Activated CD8-positive, alpha-beta memory T cell treated with anti-CD3 and anti-CD28 coated beads for 24 hours (primary cell): ENCODE data around the gene TBX2.
"Not testable (repeated sequence)": the region's sequence is repeated elsewhere in the genome, so short reads cannot be mapped to it uniquely, and the experiment has no call there.

ENCODE experiments used
- DNase-seq: peaks from one replicate; pipeline ENCODE4 v3.0.0-alpha.2; 2020

TBX2 gene

DNA sequence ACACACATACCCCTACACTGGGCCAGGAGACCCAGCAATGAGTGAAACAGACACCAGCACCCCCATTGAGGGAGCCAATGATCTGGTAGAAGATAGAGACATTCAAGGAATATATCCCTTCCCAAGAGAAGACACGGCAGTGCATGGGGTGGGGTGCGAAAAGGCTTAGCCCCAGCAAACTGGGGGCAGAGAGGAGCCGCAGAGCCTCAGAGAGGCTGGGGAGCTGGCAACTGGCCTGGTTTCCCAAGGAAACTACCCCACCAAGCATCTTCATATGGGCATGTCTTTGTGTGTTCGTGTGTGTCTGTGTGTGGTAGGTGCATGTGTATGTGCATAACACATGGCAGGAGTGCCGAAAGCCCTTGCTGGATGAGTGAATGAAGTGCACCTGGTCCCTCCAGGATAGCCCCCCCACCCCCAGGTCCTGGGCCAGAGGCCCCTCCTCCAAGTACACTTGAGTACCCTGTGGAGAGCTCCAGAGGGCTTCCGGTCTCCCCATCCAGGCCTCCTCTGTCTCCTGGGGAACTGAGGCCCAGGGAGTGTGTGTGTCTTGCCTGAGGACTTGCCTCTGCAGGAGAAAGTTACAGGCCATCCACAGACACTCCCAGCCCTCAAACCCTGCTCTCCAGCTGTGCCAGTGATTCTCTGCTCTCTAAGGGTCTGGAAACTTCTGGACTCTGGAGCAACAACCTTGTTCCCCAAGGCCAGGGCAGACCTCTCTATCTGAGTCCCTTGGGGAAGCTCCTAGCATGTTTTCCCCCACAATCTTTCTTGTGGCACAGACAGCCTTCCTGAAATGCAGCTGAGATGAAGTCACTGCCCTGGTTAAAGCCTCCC is 15.9 kb downstream of the TBX2 start:
- no peak for DNase-seq

DNA sequence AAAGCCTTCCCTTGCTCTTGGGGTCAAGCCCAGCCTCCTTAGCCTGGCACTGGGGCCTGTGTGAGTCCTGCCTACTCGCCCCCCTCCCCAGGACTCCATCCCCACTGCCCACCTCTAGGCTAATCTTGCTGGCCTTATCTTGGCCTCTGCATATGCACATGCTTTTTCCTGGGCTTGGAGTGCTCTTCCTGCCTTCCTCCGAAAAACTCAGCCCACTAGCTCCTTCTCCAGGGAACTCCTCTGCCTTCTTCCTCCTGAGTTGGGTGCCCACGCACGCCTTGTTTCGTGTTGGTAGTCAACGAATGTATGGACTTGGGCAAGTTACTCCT is 16.5 kb downstream of the TBX2 start:
- DNase-seq, result no peak

DNA sequence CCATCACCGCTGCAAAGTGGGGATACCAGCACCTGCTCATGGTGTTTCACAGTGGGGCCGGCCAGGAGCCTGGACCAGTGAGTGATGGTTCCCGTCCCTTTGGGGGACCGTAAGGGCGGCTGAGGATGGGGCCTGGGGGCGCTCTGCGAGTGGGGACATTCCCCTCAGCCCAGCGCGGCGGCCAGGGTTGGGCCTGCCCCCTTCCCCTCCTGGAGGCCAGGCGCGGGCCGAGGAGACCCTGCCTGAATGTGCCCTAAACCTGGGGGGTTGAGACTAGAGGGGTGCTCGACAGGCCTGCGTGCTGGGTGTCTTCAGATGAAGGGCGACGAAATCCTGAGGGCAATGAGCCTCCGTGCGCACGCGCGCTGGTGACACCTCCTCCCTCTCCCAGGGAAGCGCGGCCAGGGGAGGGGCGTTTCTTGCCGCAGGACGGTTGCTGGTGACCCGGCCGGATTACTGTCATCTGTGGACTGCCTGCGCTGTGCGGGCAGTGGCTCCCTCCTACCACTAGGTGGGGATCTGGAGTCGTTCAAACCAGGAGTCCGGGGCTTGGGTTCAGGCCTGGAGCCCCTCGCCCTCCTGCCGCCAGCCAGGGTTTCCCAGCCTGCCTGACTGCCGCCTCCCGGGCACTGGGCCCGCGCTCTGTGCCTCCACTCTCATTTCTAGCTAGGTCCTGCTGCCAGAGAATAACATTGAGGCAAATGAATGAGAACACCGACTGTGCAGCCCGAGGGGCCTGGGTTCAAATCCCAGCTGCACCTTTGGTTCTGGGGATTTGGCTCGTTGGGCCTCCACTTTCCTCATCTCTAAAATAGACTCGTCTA is 17.1 kb downstream of the TBX2 start:
- peak; percentile 86 for DNase-seq

DNA sequence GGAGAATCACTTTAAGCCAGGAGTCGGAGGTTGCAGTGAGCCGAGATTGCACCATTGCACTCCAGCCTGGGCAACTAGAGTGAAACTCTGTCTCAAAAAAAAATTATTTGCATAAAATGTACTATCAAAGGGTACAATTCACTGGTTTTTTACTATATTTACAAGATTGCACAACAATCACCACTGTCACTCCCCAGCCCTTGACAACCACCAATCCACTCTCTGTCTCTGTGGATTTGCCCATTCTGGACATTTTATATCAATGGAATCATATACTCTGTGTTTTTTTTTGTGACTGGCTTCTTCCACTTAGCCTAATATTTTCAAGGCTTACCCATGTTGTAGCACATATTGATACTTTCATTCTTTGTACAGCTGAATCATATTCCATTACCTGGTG is 18.8 kb downstream of the TBX2 start:
- DNase-seq, result no peak

DNA sequence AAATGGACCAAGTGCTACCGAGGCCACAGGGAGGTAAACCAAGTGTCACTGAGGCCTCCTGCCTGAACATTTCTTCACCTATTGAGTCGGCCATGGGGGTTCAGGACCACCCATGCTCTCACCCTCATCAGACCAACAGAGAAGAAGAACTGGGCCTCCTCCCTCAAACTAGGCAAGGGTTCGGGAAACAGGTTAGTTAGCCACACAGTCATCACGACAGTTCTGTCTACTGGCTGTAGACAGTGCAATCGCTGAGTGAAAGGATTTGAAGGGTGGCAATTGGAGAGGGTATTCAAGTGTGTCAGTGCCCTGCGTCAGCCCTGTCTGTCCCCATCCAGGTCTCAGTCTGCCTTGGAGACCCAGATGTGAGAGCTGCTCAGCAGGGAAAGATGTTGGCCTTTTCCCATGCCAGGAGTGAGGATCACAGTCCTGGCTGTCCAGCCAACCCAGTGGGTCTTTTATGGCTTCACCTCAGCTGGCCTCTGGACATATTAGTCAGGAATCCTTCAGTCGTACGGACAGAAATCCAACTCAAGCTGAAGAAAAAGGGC is 19.9 kb downstream of the TBX2 start:
- DNase-seq, result no peak

DNA sequence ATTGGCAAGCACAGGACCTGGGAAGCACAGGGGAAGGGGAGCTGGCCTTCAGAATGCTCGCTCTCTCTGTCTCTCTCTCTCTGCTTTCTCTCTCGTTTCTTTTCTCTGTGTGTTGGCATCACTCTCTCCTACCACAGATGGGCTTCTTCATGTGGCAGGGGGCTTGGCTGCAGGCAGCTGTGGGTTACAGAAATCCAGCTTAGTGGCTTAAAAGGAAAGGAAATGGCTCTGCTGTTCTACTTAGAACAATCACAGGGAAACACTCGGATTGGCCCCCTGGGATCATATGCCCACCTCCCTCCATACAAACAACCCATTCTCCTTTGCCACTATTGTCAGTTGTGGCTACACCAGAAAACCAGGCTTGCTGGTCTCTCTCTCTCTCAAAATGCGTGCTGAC is 20.4 kb downstream of the TBX2 start:
- no peak for DNase-seq

DNA sequence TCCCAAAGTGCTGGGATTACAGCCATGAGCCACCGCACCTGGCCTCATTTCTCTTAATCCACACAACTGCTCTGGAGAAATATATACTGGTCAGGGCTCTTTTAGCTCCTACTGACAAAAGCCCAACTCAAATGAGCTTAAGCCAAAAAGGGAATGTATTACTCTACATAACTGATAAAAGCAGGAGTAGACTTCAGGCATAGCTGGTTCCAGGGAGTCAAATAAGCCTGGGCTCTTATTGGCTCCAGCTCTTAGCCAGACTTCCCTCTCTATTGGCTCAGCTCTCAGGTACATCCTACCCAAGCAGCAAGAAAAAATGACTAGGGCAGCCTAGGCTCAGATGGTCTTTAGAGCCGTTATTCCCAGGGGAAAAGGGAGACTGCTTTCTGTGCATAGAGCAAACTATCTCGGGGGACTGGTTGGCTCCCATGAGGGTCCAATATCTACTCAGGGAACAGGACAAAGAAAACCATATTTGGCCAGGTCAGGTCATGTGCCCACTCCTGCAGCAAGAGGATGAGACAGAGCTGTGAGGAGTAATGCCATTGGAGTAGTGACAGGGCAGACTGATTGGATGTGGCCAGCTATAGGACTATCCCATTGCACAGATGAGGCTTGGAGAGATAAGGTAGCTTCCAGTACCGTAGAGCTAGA is 21.2 kb downstream of the TBX2 start:
- no peak for DNase-seq

DNA sequence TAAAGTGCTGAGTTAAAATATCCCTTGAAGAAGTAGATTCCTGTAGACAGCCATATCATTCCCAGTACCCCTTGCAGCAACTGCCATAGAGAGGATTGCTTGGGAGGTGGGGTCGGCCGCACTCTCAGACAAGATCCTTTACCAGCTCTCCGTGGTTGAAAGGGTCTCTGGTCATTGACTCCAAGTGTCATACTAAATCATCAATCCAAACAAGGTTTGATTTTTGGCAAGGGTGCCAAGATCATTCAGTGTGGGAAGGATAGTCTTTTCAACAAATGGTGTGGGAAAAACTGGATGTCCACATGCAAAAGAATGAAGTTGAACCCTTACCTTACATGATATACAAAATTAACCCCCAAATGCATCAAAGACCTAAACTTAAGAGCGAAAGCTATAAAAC is 21.8 kb downstream of the TBX2 start:
- no peak for DNase-seq

DNA sequence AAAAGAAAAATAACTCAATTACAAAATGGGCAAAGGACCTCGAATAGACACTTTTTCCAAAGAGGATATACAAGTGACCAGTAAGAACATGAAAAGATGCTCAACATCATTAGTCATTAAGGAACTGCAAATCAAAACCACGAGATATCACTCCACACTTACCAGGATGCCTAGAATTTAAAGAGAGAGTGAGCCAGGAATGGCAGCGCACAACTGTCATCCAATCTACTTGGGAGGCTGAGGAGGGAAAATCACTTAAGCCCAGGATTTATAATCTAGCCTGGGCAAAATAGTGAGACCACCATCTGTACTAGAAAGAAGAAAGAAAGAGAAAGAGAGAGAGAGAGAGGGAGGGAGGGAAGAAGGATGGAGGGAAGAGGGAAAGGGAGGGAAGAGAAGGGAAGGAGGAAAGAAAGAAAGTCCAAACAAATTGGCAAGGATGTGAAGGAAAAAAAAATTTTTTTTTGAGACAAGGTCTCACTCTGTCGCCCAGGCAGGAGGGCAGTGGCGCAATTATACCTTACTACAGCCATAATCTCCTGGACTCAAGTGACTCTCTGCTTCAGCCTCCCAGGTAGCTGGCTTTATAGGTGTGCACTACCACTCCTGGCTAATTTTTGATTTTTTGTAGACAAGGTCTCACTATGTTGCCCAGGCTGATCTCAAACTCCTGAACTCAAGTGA is 22.6 kb downstream of the TBX2 start:
- no peak for DNase-seq

DNA sequence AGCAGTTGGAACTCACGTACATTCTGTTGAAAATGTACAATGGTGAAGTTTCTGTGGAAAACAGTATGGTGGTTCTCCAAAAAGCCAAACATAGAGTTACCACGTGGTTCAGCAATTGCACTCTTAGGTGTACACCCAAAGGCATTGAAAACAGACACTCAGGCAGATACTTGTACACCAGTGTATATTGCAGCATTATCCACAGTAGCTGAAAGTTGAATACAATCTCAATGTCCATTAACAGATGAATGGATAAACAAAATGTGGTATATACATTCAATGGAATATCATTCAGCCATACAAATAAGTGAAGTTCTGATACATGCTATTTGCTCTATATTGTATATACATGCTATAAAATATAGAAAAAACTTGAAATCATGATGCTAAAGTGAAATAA is 23.2 kb downstream of the TBX2 start:
- DNase-seq, result no peak

DNA sequence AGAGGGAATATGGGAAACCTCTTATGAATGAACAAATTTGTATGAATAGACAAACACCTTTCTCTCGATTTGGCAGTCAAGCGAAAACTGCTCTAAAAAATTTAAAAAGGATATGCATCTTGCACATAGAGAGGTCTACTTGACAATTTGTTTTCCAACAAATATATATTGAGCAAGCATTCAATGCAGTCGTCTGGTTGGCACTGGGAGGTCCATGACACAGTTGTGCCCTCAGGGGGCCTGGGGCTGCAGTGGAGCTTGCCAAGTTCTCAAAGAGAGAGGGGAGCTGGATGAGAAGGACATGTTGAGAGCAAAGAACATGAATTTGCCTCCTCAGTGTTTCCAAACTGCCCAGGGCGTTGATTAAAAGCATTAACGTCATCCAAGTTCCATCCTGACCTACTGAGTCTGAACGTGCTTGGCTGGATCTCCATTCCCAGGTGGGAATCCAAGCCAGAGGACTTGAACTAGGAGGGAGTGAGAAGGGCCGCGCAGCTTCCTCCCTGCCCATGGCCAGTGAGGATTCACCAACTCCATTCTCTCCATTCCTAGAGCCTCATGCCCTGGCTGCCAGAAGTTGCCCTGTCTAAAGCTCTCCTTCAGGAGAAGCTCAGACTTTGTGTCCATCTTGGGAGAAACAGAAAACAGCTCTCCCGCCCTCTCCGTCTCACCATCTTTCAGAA is 24.5 kb downstream of the TBX2 start:
- DNase-seq, result no peak

DNA sequence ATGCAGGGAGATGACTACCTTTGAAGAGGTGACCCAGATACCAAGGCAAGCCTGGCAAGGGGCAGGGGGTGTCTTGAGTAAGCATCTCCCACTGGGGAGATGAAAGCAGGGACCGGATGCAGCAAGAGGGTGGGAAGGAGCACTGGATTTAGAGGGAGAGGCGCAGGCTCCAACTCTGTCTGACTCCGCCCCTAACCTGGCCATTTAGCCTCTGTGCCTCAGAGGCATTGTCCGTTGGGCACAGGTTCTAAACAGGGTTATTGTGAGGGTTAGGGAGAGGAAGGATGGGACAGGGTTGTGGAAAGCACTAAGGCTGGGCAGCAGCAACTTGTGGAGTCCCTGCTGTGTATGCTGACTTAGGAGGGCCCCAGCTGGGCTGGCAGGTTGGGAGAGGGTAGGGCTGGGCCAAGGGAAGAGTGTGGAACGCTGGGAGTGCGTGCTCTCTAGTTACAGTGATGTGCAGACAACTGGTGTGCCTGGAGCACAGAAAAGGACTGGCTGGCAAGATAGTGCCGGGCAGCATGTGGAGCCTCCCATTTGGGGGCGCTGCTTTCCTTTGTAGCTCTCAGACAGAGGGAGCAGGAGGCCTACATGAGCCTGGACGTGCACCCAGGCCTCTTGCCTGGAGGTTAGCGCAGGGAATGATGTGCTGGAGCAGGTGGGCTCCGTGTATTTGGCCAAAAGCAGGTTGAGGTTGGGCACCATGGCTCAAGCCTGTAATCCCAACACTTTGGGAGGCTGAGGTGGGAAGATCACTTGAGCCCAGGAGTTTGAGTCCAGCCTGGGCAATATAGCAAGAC is 26.2 kb downstream of the TBX2 start:
- no peak for DNase-seq

DNA sequence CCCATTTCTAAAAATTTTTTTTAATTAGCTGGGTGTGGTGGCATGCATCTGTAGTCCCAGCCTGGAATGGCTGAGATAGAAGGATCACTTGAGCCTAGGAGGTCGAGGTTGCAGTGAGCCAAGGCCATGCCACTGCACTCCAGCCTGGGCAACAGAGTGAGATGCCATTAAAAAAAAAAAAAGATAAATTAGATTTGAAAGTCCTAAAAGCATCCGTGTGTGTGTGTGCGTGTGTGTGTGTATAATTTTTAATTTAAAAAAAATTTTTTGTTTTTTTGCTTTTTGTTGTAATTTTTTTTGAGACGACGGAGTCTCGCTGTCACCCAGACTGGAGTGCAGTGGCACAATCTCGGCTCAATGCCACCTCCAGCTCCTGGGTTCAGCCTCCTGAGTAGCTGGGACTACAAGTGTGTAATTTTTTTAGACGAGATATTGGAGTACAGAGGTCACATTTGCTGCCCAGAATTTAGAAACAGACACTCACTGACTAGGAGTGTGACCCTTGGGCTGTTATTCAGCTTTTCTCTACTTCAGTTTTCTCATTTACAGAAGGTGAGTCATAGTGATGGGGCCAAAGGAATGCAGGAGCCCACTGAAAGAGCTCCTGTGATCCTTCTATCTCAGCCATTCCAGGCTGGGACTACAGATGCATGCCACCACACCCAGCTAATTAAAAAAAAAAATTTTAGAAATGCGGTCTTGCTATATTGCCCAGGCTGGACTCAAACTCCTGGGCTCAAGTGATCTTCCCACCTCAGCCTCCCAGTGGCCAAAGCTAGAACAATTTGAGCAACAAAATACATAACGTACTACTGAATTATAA is 27.1 kb downstream of the TBX2 start:
- DNase-seq, result no peak

DNA sequence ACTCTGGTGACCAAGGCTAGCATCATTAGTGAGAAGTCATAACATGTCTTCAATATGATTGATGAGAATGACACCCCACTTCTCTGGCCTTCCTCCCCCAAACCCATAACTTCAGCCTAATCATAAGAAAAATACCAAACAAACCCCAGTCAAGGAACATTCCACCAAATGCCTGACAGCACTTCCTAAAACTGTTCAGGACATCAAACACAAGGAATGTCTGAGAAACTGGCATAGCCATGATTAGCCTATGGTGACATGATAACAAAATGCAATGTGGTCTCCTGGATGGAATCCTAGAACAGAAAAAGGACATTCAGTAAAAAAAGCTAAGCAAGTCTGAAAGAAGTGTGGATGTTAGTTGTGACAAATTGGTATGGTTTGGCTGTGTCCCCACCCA is 27.9 kb downstream of the TBX2 start:
- DNase-seq, result no peak

DNA sequence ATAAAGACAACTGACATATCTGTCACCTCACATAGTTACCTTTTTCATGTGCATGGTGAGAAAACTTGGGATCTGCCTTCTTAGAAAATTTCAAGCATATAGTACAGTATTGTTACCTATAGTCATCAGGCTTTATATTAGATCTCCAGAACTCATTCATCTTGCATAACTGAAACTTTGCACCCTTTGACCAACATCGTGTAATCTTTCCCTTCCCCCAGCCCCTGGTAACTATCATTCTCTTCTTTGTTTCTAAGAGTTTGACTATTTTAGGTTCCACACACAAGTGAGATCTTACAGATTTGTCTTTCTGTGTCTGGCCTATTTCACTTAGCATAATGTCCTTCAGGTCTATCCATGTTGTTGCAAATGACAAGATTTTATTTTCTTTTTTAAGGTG is 29.6 kb downstream of the TBX2 start:
- no peak for DNase-seq

DNA sequence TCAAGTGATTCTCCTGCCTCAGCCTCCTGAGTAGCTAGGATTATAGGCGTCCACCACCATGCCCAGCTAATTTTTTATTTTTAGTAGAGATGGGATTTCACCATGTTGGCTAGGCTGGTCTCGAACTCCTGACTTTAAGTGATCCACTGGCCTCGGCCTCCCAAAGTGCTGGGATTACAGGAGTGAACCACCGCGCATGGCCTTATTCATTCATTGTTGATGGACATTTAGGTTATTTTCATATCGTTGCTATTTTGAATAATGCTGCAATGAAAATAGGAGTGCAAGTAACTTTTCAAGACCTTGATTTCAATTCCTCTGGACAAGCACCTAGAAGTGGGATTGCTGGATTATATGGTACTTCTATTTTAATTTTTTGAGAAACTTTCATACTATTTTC is 30.2 kb downstream of the TBX2 start:
- DNase-seq, result not testable (repeated sequence)

DNA sequence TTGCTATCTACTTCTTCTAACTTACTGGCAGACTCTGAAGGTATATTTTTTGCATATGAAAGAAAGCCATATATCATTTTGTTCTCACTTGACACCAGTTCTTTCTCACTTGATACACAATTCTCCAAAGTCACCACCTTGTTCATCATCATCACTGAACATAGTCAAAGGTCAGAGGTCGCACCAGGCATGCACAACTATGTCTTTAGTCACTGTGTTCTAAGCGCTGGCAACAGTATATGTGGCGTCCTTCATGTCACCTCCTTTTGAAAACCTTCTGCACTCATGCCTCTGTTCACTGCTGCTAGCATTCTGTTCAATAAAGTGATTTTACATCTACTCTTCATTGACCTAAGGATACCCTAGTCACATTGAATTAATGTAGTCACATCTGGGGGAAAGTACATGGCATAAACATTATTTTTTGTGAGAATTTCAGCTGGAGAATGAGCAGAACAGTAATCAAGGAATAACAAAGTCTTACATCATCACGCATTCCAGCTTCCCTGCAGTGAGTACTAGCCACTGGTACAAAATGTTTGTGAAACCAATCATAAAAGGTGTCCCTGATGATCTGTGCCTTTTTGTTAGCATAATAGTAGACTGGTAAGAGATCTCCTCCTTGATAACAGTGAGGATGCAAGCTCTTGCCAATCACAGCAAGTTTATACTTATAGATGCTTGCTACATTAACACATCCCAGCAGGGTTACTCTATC is 32.1 kb downstream of the TBX2 start:
- no peak for DNase-seq

DNA sequence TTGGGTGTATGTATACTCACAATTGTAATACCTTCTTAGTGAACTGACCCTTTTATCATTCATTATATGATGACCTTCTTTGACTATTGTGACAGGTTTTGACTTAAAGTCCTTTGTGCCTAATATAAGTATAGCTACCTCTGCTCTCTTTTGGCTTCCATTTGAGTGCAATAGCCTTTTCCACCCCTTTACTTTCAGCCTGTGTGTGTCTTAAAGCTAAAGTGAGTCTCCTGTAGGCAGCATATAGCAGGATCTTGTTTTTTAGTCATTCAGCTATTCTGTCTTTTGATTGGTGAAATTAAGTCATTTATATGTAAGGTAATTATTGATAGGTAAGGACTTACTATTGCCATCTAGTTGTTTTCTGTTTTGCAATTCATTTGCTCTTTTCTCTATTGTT is 36.6 kb downstream of the TBX2 start:
- DNase-seq, result no peak

DNA sequence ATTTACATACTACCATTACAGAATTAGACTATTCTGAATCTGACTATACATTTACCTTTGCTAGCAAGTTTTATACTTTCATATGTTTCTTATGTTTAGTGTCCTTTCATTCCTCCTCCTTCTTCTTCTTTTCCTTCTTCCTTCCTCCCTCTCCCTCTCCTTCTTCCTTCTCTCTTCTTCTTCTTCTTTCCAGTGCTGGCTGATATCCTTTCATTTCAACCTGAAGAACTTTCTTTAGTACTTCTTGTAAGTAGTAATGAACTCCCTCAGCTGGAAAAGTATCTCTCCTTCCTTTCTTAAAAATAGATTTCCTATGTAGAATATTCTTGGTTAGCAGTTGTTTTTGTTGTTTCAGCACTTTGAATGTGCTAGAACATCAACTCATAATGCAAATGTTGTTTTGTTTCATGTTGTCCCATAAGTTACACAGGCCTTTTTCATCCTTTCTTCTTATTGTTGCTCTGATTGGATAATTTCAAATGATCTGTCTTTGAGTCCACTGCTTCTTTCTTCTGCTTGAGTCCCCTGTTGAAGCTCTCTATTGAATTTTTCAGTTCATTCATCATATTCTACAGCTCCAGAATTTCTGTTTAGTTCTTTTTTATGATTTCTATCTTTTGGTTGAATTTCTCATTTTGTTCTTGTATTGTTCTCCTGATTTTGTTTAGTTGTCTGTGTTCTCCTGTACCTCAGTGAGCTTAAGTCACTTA is 37.5 kb downstream of the TBX2 start:
- no peak for DNase-seq
